HG03571 (cell line): ENCODE results near the gene GCFC2.

ENCODE experiments used
- ATAC-seq: cut with Tn5 transposase; IDR thresholded peaks from one replicate; pipeline ENCODE4 v1.9.1; 2021; ENCODE audit not compliant: unreplicated experiment

Gene GCFC2

DNA sequence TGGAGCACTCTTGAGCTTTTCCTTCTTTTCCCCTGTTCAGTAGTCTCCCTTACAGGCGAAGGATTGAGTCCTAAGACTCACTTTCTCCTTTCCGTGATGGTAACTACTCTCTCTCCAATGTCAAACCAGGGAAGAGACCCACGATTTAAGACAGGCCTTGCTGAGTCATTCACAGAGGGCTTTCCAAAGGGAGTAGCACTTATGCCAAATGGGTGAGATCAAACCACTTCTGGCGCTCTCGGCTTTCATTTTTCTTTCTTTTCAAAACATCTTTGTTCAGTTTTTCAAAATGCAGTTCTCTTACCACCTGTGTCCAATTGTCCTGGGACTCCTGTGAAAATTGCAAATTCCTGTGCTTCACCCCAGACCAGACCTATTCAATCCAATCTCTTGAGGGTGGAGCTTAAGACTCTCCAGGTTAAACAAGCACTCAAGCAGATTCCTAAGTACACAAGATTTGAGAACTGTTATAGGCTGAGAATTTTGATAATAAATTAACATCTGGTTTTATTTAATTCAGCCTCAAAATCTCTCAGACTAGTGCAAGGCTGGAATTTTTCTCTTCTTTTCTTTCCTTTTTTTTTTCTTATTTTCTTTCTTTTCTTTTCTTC is 78.5 kb downstream of the GCFC2 start:
- no peak for ATAC-seq

DNA sequence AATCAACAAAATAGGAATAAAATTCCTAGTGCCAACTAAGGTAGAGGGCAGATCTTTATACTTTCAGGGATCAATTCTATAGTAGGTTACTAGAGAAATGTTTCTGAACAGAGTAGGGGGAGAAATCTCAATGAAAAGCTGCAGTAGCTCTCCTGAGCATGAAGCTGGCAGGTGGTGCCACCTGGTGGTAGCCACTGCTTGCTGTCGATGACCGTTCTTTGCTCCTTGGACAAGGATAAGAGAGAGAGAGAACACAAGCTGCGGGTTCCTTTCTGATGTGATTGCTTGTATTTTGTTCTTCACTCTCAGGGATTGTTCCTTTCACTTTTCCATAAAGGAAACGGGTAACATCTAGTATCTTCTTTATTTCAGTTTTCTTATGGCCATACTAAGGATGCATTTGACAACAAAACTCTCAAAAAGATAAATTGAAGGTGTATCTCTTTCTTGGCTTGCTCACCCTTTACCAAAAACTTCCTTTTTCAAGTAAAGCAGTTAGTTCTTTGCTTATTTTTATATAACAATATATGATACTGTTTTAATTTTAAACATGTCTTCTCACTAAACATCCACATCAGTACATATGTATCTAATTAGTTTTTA is 82.7 kb downstream of the GCFC2 start:
- ATAC-seq = no peak

DNA sequence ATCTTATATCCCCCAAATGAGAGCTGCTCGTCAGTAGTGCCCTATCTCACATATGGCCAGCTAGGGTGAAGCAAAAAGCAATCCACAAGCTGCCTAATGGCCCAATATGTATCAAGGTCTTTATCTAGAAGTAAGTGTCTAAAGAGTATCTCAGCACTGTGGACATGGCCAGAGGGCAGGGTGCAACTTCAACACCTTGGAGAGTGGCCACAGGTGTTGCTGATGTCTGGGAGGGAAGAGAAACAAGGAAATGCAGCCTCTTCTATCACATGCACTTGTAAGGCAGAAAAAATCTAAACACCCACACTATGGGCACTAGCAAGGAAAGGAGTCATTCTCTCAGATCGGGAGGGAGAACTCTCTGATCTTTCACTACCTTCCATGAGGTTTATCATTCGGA is 87.8 kb downstream of the GCFC2 start:
- ATAC-seq = no peak

GRCh38 chr2:75622500-75622899 is 88.2 kb downstream of the GCFC2 start:
- ATAC-seq = no peak

- ATAC-seq = no peak
Measured at GRCh38 chr2:75621228-75621627, 89.5 kb downstream of the GCFC2 start.

GRCh38 chr2:75619956-75620740 is 90.6 kb downstream of the GCFC2 start:
- ATAC-seq = no peak

DNA sequence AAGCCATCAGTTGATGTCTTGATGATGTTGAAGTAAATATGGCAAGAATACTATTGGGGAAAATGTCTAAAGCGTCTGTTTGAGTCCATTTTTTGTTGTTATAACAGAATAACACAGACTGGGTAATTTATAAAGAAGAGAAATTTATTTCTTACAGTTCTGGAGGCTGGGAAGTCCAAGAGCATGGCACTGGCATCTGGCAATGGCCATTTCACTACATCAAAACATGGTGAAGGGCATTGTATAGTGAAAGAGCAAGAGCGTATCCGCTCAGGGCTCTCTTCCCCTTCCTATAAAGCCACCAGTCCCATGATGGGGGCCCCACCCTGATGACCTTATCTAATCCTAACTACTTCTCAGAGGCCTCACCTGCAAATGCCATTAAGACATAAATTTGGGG is 93.8 kb downstream of the GCFC2 start:
- ATAC-seq = no peak

- ATAC-seq = no peak
Measured at GRCh38 chr2:75616406-75616805, 94.3 kb downstream of the GCFC2 start.

DNA sequence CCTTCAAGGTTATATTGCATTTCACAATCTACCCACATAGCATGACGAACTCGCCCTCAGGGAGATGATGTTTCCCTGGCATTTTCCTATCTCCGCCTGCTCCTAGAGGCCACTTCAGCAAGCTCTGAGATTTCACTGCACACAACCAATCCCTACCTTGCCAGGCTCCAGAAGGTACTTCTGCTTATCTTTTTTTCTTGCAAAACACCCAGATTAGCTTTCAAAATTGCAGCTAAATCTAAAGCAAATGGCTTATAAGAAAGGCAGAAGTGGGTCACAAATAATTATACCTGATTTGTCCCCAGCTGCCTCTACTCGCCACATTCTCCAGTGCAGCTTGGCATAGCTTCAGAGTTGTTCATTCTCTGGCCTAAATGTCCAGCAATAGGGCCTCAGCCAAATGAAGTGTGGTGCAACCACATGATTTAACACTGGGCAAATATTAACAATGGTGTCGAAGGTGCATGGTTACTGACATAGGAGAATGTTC is 96.5 kb downstream of the GCFC2 start:
- no peak for ATAC-seq

DNA sequence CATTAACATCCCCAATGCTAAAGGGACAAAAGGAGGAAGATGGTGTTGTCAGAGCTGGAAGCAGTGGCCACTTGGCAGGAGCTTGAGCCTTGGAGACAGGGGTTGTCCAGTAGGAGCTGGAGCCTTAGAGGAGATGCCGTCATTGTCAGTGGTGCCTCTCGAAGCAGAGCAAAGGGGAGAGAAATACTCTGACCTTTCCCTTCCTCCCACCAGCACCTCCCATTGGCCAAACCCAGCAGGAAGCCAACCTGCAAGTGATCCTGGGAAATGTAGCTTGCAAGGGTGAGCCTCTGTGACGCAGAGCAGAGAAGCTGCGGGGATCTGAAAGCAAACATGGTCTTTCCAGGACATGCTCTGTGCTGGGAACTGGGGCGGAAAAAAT is 97.9 kb downstream of the GCFC2 start:
- ATAC-seq = no peak
